ENCODE measurements around the gene LY86.

The LY86 gene

GRCh38 chr6:6570929-6571671 is 17.4 kb upstream of the LY86 start:
- no peak for DNase-seq (ENCODE audit: low read depth)

DNA sequence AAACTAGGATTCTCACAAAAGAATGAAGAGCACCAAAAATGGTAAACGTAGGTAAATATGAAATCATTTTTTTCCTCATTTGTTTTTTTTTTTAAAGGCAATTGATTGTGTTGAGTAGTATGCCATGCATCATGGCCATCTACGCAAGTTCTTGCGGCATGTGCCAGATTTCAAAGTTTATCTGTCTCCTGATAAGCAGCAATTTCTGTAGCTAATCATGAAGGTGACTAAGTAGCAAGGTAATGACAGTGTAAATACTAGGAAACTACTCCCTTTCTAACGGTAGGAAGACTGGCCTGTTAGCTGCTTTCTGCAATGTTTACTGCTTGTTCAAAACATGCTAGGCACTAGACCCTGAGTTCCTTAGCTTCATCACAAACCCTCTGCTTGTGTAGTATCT is 13.4 kb upstream of the LY86 start:
- DNase-seq (ENCODE audit: low read depth) = no peak

GRCh38 chr6:6577735-6578134 is 10.8 kb upstream of the LY86 start:
- no peak for DNase-seq (ENCODE audit: low read depth)

DNA sequence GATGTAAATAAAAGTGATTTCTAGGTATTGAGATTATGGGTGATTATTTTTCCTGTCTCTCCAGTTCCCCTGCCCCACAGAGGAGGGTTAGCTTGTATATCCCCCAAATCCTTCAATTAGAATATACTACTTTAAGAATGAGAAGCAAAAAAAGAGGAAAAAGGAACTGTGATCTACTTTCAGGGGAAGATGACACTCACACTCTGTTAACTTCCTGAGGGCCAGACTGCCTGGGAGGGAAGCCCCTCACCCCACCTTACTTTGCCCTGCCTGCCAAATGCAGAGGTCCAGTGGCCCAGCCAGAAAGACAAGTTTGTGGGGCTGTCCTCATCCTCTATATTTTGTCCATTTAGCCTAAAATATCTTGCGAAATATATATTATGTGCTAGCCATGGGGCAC is 9.2 kb upstream of the LY86 start:
- DNase-seq (ENCODE audit: low read depth) = no peak

- DNase-seq (ENCODE audit: low read depth) = no peak
Observed at GRCh38 chr6:6580225-6580856, 8.2 kb upstream of the LY86 start.

DNA sequence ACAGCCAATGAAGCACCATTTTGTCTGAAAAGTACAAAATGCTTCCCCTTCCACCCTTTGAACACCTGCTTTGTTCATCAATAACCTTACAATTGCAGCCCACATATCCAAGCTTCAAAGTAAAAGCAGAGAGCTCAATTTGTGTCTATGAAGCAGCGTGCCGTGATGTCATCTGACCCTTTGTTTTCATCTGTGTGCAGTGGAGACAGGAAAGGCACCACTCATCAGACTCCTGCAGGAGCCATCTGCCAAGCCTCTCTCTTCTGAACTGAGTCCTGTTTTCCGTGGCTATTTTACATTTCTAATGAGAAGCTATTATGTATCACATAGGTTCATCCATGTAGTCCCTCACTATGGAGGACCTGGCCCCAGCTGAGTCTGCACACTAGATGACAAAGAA is 7.5 kb upstream of the LY86 start:
- no peak for DNase-seq (ENCODE audit: low read depth)

GRCh38 chr6:6582131-6582530 is 6.4 kb upstream of the LY86 start:
- DNase-seq (ENCODE audit: low read depth) = no peak

DNA sequence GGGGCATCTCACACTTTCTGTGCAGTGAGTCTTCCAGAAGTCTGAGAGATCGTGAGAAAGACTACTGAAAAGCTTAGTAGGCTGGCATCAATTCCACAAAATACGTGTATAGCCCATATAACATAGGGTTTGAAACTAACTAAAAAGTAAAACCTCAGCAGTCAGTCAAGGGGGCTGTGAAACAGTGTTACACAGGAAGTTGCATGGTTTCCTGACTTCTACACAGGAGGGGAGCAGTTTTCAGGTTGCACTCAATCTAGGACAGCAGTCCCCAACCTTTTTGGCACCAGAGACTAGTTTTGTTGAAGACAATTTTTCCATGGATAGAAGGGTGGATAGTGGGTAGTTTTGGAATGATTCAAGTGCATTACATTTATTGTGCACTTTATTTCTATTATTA is 4.7 kb upstream of the LY86 start:
- no peak for DNase-seq (ENCODE audit: low read depth)

DNA sequence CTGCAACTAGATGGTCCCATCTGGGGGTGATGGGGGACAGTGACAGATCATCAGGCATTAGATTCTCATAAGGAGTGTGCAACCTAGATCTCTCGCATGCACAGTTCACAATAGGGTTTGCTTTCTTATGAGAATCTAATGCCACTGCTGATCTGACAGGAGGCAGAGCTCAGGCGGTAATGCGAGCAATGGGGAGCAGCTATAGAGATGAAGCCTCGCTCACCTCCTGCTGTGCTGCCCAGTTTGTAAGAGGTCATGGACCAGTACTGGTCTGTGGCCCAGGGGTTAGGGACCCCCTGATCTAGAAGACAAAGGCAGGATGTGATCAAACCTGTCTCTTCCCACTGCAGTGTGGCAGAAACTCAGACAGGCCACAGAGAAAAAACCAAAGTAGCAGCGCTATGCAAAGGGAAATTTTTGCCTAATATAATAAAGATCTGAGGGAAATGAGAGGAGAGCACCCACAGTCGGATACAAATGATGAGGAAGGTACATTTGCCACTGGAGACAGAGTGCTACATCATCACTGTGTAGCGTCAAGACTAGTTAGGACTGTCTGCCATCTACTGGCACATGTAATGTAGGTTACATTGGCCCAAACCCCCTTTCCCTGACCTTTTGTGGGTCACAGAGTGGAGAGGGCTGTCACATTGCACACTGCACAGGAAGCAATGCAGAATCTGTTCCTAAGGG is 4.1 kb upstream of the LY86 start:
- no peak for DNase-seq (ENCODE audit: low read depth)

DNA sequence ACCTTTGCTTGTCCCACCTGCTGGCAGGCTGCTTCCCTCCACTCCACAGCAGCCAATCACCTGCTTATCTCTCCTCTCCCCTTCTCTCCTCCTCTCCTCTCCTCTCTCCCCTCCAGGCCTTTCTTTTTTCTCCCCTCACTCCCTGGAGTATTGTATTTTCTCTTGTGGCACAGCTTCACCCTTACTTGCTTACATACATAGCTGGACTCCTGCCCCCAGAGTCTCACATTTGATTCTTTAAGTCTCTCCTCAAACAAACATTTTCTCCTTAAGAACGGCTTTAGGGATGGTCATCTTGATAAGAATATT is 3.6 kb upstream of the LY86 start:
- no peak for DNase-seq (ENCODE audit: low read depth)

DNA sequence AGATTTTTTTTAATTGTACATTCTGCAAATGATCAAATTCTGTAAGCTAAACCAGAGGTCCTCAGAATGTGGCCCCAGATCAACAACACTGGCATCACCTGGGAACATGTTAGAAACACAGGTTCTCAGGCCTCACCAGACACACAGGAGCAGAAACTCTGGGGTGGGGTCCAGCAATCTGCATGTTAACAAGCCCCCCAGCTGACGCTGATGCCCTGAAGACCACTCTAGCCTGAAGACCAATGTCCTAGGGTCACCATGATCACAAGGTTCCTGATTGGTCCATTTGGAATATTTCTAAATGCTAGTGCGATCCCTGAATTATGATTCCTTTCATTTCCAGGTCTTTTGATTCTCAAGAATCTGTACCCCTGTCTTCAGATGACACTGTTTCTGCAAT is 2.4 kb upstream of the LY86 start:
- no peak for DNase-seq (ENCODE audit: low read depth)

- DNase-seq (ENCODE audit: low read depth) = no peak
Observed at GRCh38 chr6:6586671-6587526, 1.6 kb upstream of the LY86 start.

DNA sequence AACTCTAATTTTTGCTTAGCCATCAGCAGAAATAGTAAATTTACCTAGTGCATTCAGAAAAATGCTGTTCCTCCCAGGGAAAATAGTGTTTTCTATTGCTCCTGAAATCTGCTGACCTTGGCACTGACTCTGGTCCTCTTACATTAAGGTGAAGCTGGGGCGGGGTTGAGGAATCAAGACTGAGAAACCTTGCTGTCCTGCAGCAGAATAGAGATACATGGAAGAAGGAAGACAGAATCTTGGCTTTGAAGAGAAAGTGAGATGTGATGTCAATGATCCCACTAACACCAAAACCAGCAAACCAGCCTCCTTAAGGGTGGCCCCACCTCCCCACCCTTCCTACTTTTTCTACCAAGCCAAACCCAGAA is 840 bp upstream of the LY86 start:
- DNase-seq (ENCODE audit: low read depth) = no peak

DNA sequence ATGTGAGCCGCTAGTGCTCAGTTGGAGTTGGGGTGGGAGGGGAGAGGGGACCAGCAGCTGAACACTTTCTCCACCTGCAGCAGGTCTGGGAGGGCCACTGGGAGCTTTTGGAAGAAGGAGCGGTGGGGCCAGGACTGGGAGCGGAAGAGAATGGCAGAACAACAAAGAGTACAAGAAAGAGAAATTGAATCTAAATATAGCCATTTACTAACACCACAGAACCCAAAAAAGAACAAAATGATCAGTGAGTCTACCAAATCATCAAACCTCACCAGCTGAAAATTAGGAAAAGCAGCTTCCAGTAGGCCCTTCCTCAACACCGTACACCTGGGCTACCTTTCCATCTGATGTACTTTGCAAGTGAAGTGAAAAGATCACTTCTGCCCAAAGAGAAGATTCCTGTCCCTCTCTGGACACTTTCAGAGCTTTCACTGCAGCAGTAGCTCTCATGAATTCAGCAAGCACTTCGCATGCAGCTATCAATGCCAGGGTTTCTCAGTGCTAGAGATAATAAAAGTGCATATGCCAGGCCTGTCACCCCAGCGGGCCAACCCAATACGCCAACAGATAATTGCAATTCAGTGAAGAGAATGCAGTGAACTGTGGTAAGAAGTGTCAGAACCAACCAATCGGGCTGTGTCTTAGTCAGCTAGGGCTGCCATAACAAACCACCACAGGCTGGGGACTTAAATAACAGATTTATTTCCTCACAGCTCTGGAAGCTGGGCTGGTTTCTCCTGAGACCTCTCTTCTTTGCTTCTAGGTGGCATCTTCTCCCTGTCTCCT is 597 bp downstream of the LY86 start:
- DNase-seq (ENCODE audit: low read depth) = no peak

DNA sequence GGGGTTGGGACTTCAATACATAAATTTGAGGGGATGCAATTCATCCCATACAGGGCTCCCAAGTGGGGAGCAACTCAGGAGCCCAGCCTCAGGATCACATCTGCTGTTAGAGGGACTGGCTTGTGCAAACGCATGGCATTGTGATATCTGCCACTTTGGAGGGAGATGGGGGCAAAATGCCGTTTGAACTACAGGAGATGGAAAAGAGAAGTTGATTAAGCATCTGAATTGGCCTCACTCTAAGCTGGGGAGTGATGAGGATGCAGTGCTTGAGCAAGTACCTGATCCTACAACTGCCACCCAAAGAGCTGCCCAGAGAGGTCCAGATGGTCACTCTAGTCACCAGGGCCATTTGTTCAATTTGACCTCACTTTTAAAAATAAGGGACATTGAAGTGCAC is 2.0 kb downstream of the LY86 start:
- DNase-seq (ENCODE audit: low read depth) = no peak

DNA sequence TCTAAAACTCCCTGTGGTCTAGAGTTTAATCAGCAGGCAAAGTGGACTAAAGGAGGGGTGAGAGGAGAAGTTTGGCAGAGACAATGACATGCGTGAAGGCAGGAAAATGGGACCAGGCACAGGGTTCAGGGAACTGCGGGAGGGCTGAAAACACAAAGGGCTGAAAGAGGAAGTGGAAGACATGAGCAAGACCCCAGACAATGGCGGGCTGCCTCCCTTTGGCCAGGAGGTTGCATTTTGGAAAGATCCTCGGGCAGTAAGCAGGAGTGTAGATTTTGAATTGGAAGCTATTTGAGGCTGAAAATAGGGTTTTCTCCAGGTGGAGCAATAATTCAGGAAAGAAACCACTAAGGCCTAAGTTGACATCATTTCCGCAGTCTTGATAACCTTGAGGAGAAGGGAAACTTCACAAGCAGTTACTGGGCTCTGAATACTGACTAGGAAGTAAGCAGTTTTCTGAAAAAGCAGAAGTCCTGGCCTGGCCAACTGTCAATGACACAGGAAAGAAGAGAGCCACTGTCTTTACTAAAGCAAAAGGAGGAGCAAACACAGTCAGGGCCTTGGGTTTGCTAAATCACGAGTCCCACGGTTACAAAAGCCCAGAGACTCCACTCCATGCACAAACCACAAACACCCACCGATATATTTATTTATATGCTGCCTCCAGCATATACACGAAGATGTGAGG is 3.4 kb downstream of the LY86 start:
- DNase-seq (ENCODE audit: low read depth) = no peak

DNA sequence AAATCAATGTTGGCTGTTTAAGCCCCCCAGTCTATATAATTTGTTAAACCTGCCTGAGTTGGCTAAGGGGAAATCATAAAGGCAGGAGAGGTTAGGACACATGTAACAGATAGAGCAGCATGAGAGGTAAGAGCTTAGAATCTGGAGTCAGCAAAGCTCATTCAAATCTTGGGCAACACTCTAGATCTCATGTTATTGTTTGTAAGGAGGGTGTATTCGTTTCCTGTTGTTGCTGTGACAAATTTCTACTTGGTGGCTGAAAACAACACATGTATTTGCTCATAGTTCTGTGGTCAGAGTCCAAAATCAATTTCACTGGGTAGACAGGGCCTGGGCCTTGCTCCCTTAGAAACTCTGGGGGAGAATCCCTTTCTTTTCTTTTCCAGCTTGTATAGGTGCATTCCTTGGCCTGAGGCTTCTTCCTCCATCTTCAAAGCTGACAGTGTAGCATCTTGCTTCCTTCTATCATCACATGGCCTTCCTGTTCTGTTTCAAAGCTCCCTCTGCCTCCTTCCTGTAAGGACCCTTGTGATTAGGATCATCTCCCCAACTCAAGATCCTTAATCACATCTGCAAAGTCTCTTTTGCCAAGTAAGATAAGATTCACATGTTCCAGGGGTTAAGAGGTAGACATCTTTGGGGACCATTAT is 4.4 kb downstream of the LY86 start:
- DNase-seq (ENCODE audit: low read depth) = no peak

GRCh38 chr6:6593867-6594468 is 5.4 kb downstream of the LY86 start:
- DNase-seq (ENCODE audit: low read depth) = no peak

DNA sequence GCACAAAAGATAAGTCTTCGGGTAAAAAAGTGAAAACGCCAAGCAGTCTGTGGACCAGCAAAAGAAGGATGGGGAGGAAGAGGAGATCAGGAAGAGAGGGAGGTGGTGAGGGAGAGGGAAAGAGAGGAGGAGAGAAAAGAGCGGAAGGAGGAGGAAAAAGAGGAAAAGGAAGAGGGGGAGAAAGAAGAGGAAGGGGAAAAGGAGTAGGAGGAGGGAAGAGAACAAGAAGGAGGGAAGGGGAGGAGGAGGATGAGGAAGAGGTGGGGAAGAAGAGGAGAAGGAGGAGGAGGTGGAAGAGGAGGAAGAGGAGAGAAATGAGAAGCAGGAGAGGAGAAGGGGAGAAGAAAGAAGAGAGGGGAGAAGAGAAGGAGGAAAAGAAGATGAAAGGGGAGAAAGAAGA is 6.5 kb downstream of the LY86 start:
- DNase-seq (ENCODE audit: low read depth) = no peak

GRCh38 chr6:6595952-6596351 is 7.4 kb downstream of the LY86 start:
- no peak for DNase-seq (ENCODE audit: low read depth)

Measured in HS-27A (cell line).